Measurements from ENCODE around the gene GP1BB.

- TF ChIP-seq CTCF (IDR thresholded peaks at IDR 0.05; ENCODE audit: extremely low read depth in 1 of 2, insufficient read depth in 1 of 2, low read depth in 1 of 2, low read length in 2 of 2) (no peak), POLR2A (IDR thresholded peaks at IDR 0.05; ENCODE audit: low read depth, low read length) (no peak), MAX (IDR thresholded peaks at IDR 0.05; ENCODE audit: insufficient read depth, insufficient read length) (no peak), JUN (IDR thresholded peaks at IDR 0.05; ENCODE audit: borderline replicate concordance, insufficient read depth, insufficient read length, low read depth) (no peak), EZH2 (IDR thresholded peaks at IDR 0.05; ENCODE audit: borderline replicate concordance, low read depth, low read length, severe bottlenecking) (no peak), POLR2AphosphoS5 (IDR thresholded peaks at IDR 0.05; ENCODE audit: insufficient read depth, low read depth, low read length) (no peak)
Observed at GRCh38 chr22:19737846-19738663, 14.7 kb downstream of the GP1BB start.

Data from endothelial cell of umbilical vein (primary cell).